PC-3 (cell line): Measurements from ENCODE around the gene C14orf132. TPM values are rescaled to one million over a fixed set of nuclear protein-coding genes. Genes with fewer than 3 reads are reported as not detected.

Source experiments
- ATAC-seq: fragments of 200-7000 bp; cut with Tn5 transposase; 2 replicates; pipeline ENCODE4 v1.9.1; 2020; ENCODE audit warnings: mild to moderate bottlenecking, moderate library complexity
- BruUV-seq: library from RNA; stranded (reverse); fragments of 400-500 nt; replicated peaks from 2 replicates; lab custom pipeline; 2021; lab: Mats Ljungman, UMichigan
- CTCF ChIA-PET: fragments of 300-600 bp; sonication (Branson Sonifier 250); formaldehyde crosslinking; loops from one replicate; lab custom pipeline; 2022; ENCODE audit warnings: antibody characterized with exemption; lab: Charles Lee
- POLR2A ChIA-PET: fragments of 300-600 bp; sonication (Branson Sonifier 250); formaldehyde crosslinking; loops from one replicate; lab custom pipeline; 2022; ENCODE audit warnings: antibody characterized with exemption; ENCODE audit not compliant: unreplicated experiment; lab: Charles Lee
- DNase-seq: peaks from one replicate; pipeline ENCODE4 v3.0.0-alpha.2; 2015
- H2AFZ ChIP-seq: fragments of 300-600 bp; sonication (generic); 2 replicates; pipeline ENCODE4 v1.6.0; 2016; ENCODE audit warnings: antibody characterized with exemption, low read length
- H3F3A ChIP-seq: fragments of 300-600 bp; sonication (generic); one replicate; pipeline ENCODE4 v1.6.0; 2017; ENCODE audit warnings: antibody characterized with exemption, low read length, control low read depth, mild to moderate bottlenecking; ENCODE audit not compliant: unreplicated experiment
- H3K27ac ChIP-seq: fragments of 300-600 bp; sonication (generic); 2 replicates; pipeline ENCODE4 v1.5.1; 2016; ENCODE audit warnings: mild to moderate bottlenecking, low read length
- H3K27me3 ChIP-seq: fragments of 300-600 bp; sonication (generic); 2 replicates; pipeline ENCODE4 v1.6.1; 2016; ENCODE audit warnings: low read length, mixed read lengths
- H3K36me3 ChIP-seq: fragments of 300-600 bp; sonication (generic); 2 replicates; pipeline ENCODE4 v1.6.1; 2016; ENCODE audit warnings: low read depth, mixed run types, low read length, mixed read lengths
- H3K4me1 ChIP-seq: fragments of 300-600 bp; sonication (generic); 2 replicates; pipeline ENCODE4 v1.5.1; 2016; ENCODE audit warnings: low read length; ENCODE audit not compliant: insufficient read depth
- H3K4me2 ChIP-seq: fragments of 300-600 bp; sonication (generic); 2 replicates; pipeline ENCODE4 v1.6.0; 2016; ENCODE audit warnings: low read length
- H3K4me3 ChIP-seq: fragments of 300-600 bp; sonication (generic); 2 replicates; pipeline ENCODE4 v1.5.1; 2016; ENCODE audit warnings: mild to moderate bottlenecking, low read length, mixed read lengths
- H3K79me2 ChIP-seq: fragments of 300-600 bp; sonication (generic); 2 replicates; pipeline ENCODE4 v1.6.1; 2017; ENCODE audit warnings: low read length, mixed read lengths
- H3K9ac ChIP-seq: fragments of 300-600 bp; sonication (generic); 2 replicates; pipeline ENCODE4 v1.6.0; 2016; ENCODE audit warnings: mild to moderate bottlenecking, low read length
- H3K9me2 ChIP-seq: fragments of 300-600 bp; sonication (generic); replicated peaks from 2 replicates; pipeline ENCODE4 v1.6.1; 2016; ENCODE audit warnings: mixed run types, low read length, mixed read lengths
- H3K9me3 ChIP-seq: fragments of 300-600 bp; sonication (generic); 2 replicates; pipeline ENCODE4 v1.6.1; 2016; ENCODE audit warnings: low read length, mixed read lengths
- H4K20me1 ChIP-seq: fragments of 300-600 bp; sonication (generic); 2 replicates; pipeline ENCODE4 v1.6.1; 2016; ENCODE audit warnings: low read length, mixed read lengths
- CTCF ChIP-seq: fragments of 300-600 bp; sonication (generic); conservative IDR thresholded peaks from 2 replicates; pipeline ENCODE4 v1.5.1; 2017; ENCODE audit warnings: antibody characterized with exemption, low read depth, mild to moderate bottlenecking, low read length
- EZH2 ChIP-seq: fragments of 300-600 bp; sonication (generic); IDR thresholded peaks from one replicate; pipeline ENCODE4 v1.6.1; 2017; ENCODE audit warnings: antibody characterized with exemption, mild to moderate bottlenecking, low read length; ENCODE audit not compliant: unreplicated experiment
- EZH2phosphoT487 ChIP-seq: fragments of 300-600 bp; sonication (generic); IDR thresholded peaks from 2 replicates; pipeline ENCODE4 v1.6.1; 2018; ENCODE audit warnings: mild to moderate bottlenecking, antibody characterized with exemption, low read length, borderline replicate concordance
- intact Hi-C: fragments of 100-400 bp; cut with micrococcal nuclease; formaldehyde crosslinking; loops from 2 replicates; pipeline ENCODE4 v1.9.0; 2023
- total RNA-seq: library from RNA; depleted of rRNA; stranded (reverse); fragments of >200 nt; gene quantifications from 2 replicates; pipeline ENCODE4 v1.2.3, GENCODE V29; 2014

C14orf132 gene
- total RNA-seq, 1 experiment from 2014 or later: not detected

DNA sequence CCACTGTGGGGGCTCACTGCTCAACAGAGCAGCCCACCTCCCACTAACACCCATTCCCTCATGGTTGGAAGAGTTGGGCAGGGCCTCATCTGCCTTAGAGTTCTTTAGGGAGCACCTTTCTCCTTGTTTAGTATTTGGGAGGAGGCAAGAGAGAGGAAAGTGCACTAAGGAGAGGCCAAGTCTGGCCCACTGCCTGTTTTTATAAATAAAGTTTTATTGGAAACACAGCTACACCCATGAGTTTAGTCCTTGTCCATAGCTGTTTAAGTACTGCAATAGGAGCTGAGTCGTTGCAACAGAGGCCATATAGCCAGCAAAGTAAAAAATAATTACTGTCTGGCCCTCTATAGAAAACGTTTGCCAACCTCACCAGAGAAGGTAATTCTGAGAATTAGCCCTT lies 63.9 kb downstream of the C14orf132 start:
- intact Hi-C loops: no loop called here
- Histone ChIP-seq H3K4me2 (no peak overlapping the region), H3K9me3 (no peaks in the 10 kb centered on the region), H3K4me3 (no peak overlapping the region), H3K9me2 (no peaks in the 10 kb centered on the region), H4K20me1 (no peaks in the 10 kb centered on the region), H2AFZ (no peak overlapping the region), H3K79me2 (no peaks in the 10 kb centered on the region), H3F3A (no peaks in the 10 kb centered on the region), H3K27ac (no peak overlapping the region), H3K4me1 (no peaks in the 10 kb centered on the region), H3K27me3 (peaks cover 12% of the 10 kb centered on the region; the same call in 1 of the 2 replicates), H3K36me3 (no peaks in the 10 kb centered on the region), H3K9ac (no peak overlapping the region)
- BruUV-seq: no TSS peak
- DNase-seq (no peak), ATAC-seq (no peak)
- TF ChIP-seq EZH2: no peak
- no peak for TF ChIP-seq CTCF
- no peak for TF ChIP-seq EZH2phosphoT487
- CTCF ChIA-PET: no interaction called here
- POLR2A ChIA-PET: no interaction called here

GRCh38 chr14:96103560-96104460 lies 64.6 kb downstream of the C14orf132 start:
- no peaks in the 10 kb centered on the region for H3K79me2 ChIP-seq
- CTCF ChIA-PET: no interaction called here

More at GRCh38 chr14:96103560-96104460, 64.6 kb downstream of the C14orf132 start:
- H3K9me2 ChIP-seq: no peaks in the 10 kb centered on the region
- no peaks in the 10 kb centered on the region for H4K20me1 ChIP-seq
- no peak overlapping the region for H3K4me2 ChIP-seq
- TF ChIP-seq EZH2phosphoT487 (no peak), CTCF (no peak), EZH2 (no peak)
- H3K9ac ChIP-seq: no peak overlapping the region
- peaks cover 13% of the 10 kb centered on the region; the same call in 1 of the 2 replicates for H3K27me3 ChIP-seq
- ATAC-seq (no peak), DNase-seq (no peak)
- H3K4me1 ChIP-seq: no peaks in the 10 kb centered on the region
- no peaks in the 10 kb centered on the region for H3K36me3 ChIP-seq
- no peaks in the 10 kb centered on the region for H3K9me3 ChIP-seq
- POLR2A ChIA-PET: no interaction called here
- H3K27ac ChIP-seq: no peak overlapping the region
- BruUV-seq: no TSS peak
- intact Hi-C loops: no loop called here
- H3K4me3 ChIP-seq: no peak overlapping the region
- H2AFZ ChIP-seq: no peak overlapping the region
- no peaks in the 10 kb centered on the region for H3F3A ChIP-seq
